Prostate gland (tissue), 2 donors: ENCODE data around the gene TMEM11. TPM values are rescaled to one million over a fixed set of nuclear protein-coding genes. Genes with fewer than 3 reads are reported as not detected.
"Not testable (repeated sequence)": the region's sequence is repeated elsewhere in the genome, so short reads cannot be mapped to it uniquely, and the experiment has no call there.

Experiments used
- DNase-seq: peaks from one replicate; pipeline ENCODE4 v3.0.0-alpha.2; 2019; ENCODE audit warnings: low spot score
- H3K27ac ChIP-seq, 2 donors: fragments of 200-600 bp; sonication (generic); 2 replicates each; pipeline ENCODE4 v1.5.1; 2017 to 2019
- H3K27me3 ChIP-seq: fragments of 200-600 bp; sonication (generic); replicated peaks from 2 replicates; pipeline ENCODE4 v1.5.1; 2019; ENCODE audit not compliant: insufficient read depth
- H3K36me3 ChIP-seq, 2 donors: fragments of 200-600 bp; sonication (generic); 1 replicate in 1 of 2; 2 replicates in 1 of 2; pipeline versions ENCODE4 v1.5.1 to v1.8.1; 2017 to 2019
- H3K4me1 ChIP-seq: fragments of 200-600 bp; sonication (generic); replicated peaks from 2 replicates; pipeline ENCODE4 v1.5.1; 2019
- H3K4me3 ChIP-seq, 2 donors: fragments of 200-600 bp; sonication (generic); 2 replicates each; pipeline ENCODE4 v1.5.1; 2017 to 2019
- H3K9me3 ChIP-seq: fragments of 200-600 bp; sonication (generic); 2 replicates; pipeline ENCODE4 v1.5.1; 2017
- POLR2A ChIP-seq: fragments of 450-650 bp; IDR thresholded peaks from one replicate; pipeline ENCODE4 v1.6.1; 2016; ENCODE audit warnings: antibody characterized with exemption, mild to moderate bottlenecking
- POLR2AphosphoS5 ChIP-seq: sonication (generic); formaldehyde crosslinking; IDR thresholded peaks from one replicate; pipeline ENCODE4 v1.6.1; 2017; ENCODE audit warnings: antibody characterized with exemption
- WGBS: methylation state at CpG from one replicate; pipeline ENCODE4 v1.1.5; 2018; 5-methylcytosine and 5-hydroxymethylcytosine counted together
- intact Hi-C: fragments of 100-400 bp; cut with DNase I; formaldehyde crosslinking; loops from one replicate; pipeline ENCODE4 v1.14.2; 2022
- total RNA-seq, 2 donors: library from RNA; depleted of rRNA; stranded (reverse); fragments of >200 nt; gene quantifications; one replicate each; pipeline ENCODE4 v1.1.0, GENCODE V29; 2016
- TF ChIP-seq, protein P1 (sequence below), 4 experiments: fragments of 200-600 bp in 2 of 4; fragments of 450-650 bp in 2 of 4; sonication (generic) in 2 of 4; IDR thresholded peaks; 1 replicate in 3 of 4; 2 replicates in 1 of 4; pipeline ENCODE4 v1.5.1; 2016 to 2019; ENCODE audit warnings: antibody characterized with exemption in 4 of 4, mild to moderate bottlenecking in 2 of 4, moderate library complexity in 2 of 4

The TMEM11 gene
- total RNA-seq, 2 donors from 2014 or later: 33.1 to 44.1 TPM

DNA sequence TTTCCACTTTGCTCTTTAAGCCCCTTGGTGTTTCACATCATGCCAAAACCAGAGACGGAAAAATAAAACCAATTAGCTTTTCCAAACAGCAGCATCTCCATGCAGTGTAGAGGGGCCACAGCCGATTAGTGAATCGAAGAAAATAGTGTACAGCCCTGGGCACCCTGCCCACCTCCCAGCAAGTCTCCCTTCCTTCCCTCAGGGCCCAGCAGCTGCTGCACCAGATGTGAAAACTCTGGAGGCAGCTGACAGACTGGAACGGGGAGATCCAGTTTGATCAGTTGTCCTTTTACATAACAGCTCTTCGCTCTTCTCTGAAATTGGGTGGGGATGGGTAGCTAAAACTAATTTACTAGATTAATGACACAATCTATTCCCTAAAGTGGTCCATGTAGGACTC, 19.3 kb downstream of the TMEM11 start:
- H3K9me3 ChIP-seq: no peaks in the 10 kb centered on the region
- WGBS: 22% methylated on average over 5 of the region's 5 CpGs
- H3K36me3 ChIP-seq: peaks cover 0 to 5% of the 10 kb centered on the region in 2 donors
- peak overlapping the region in 1 of 2 donors; percentile 3 for H3K27ac ChIP-seq
- peak; percentile 36 for DNase-seq
- intact Hi-C loops: no loop called here
- no peaks in the 10 kb centered on the region for H3K27me3 ChIP-seq
- peaks cover 3% of the 10 kb centered on the region for H3K4me1 ChIP-seq
- no peak overlapping the region for H3K4me3 ChIP-seq
- TF ChIP-seq, protein P1, sequence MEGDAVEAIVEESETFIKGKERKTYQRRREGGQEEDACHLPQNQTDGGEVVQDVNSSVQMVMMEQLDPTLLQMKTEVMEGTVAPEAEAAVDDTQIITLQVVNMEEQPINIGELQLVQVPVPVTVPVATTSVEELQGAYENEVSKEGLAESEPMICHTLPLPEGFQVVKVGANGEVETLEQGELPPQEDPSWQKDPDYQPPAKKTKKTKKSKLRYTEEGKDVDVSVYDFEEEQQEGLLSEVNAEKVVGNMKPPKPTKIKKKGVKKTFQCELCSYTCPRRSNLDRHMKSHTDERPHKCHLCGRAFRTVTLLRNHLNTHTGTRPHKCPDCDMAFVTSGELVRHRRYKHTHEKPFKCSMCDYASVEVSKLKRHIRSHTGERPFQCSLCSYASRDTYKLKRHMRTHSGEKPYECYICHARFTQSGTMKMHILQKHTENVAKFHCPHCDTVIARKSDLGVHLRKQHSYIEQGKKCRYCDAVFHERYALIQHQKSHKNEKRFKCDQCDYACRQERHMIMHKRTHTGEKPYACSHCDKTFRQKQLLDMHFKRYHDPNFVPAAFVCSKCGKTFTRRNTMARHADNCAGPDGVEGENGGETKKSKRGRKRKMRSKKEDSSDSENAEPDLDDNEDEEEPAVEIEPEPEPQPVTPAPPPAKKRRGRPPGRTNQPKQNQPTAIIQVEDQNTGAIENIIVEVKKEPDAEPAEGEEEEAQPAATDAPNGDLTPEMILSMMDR (IDR thresholded peaks at IDR 0.05): no peak
- TF ChIP-seq POLR2A (no peak), POLR2AphosphoS5 (peak; percentile 19)

DNA sequence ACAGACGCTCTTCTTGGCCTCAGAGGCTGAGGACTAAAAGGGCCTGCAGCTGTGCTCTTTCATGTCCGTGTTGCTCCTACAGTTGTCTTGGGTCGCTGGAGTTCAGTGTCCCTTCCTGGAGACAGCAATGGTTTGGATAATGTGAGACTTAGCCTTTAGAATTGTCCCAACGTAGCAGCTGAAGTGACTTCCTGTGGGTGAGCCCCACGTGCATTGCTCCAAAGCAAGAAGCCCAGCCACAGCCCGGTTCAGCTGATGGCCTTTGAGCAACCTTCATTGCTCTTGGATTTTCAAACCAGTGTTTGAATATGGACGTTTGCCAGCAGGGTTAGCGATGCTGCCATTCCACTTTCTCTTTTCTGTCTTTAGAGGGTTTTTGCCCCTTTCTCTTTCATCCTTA, 19.7 kb downstream of the TMEM11 start:
- Histone ChIP-seq H3K36me3 (peaks cover 0 to 5% of the 10 kb centered on the region in 2 donors), H3K27me3 (no peaks in the 10 kb centered on the region), H3K27ac (no peak overlapping the region), H3K9me3 (no peaks in the 10 kb centered on the region), H3K4me1 (no peaks in the 10 kb centered on the region), H3K4me3 (no peak overlapping the region)
- 28% methylated on average over 8 of the region's 8 CpGs for WGBS
- intact Hi-C loops: no loop called here
- DNase-seq: no peak
- no peak for TF ChIP-seq POLR2AphosphoS5
- TF ChIP-seq, protein P1 (IDR thresholded peaks at IDR 0.05): no peak
- no peak for TF ChIP-seq POLR2A

DNA sequence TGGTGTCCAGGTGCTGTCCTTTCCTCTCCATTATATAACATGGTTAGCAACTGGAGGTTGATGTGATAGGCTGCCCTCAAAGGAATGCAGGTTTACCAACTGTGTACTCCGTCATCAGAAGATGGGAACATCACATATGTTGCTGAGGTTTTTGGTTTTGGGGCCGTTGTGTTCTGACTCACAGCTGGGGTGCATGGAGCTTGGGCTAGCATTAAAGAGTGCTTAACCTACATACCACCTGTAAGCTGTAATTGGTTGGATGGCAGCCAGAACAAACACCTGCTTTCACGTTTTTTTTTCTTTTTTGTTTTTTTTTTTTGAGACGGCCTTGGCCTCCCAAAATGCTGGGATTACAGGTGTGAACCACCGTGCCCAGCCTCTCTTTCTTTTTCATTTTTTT, 20.9 kb downstream of the TMEM11 start:
- Histone ChIP-seq H3K9me3 (no peaks in the 10 kb centered on the region), H3K4me3 (no peak overlapping the region), H3K27ac (no peak overlapping the region), H3K4me1 (no peaks in the 10 kb centered on the region), H3K36me3 (peaks cover 0 to under 1% of the 10 kb centered on the region in 2 donors), H3K27me3 (no peaks in the 10 kb centered on the region)
- no peak for DNase-seq
- WGBS: 70% methylated on average over 5 of the region's 5 CpGs
- intact Hi-C loops: no loop called here
- TF ChIP-seq POLR2A (no peak), POLR2AphosphoS5 (no peak)
- TF ChIP-seq, protein P1 (IDR thresholded peaks at IDR 0.05): no peak

DNA sequence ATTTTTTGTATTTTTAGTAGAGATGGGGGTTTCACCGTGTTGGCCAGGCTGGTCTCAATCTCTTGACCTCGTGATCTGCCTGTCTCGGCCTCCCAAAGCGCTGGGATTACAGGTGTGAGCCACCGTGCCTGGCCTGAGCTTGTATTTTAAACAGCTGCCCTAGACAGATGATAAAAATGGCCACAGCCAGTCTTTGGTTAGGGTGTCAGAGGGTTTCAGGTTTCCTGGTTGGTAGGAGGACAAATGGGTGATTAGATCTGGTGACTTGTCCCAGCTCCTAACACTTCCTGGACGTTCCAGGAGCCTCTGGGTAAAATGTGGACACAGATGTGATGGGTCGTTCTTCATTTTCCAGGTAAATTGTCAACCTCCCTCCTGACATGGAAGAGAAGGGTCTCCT, 21.5 kb downstream of the TMEM11 start:
- WGBS: 97% methylated on average over 7 of the region's 7 CpGs
- H3K36me3 ChIP-seq, H3K4me1 ChIP-seq, intact Hi-C loops, H3K27ac ChIP-seq, H3K9me3 ChIP-seq, H3K4me3 ChIP-seq, H3K27me3 ChIP-seq, DNase-seq: not testable (repeated sequence)

DNA sequence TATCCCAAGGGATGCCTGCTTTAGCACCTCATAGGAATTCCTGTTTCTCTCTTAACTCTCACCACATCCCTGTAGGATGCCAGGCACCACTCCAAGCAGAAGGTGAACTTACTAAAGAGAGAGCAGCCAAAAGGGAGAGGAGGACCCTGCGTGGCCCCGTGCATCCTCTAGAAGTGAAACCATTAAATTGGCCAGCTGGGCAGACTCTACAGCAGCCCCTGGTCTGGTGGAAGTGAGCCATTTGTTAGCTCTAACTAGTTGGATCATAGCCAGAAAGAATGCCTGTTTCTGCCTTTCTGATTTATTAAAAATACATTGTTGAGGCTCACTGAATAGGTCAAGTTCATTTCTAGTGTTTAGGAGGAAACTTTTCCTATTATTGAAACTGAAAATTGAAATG, 22.3 kb downstream of the TMEM11 start:
- Histone ChIP-seq H3K36me3 (no peaks in the 10 kb centered on the region), H3K9me3 (no peaks in the 10 kb centered on the region), H3K27ac (peak overlapping the region in 1 of 2 donors; percentile 33), H3K27me3 (no peaks in the 10 kb centered on the region), H3K4me1 (no peaks in the 10 kb centered on the region), H3K4me3 (no peak overlapping the region)
- no peak for TF ChIP-seq POLR2A
- TF ChIP-seq, protein P1 (IDR thresholded peaks at IDR 0.05): no peak
- TF ChIP-seq POLR2AphosphoS5: no peak
- WGBS: 64% methylated on average over 2 of the region's 2 CpGs
- intact Hi-C loops: no loop called here
- no peak for DNase-seq
